Smooth muscle cell (in vitro differentiated cells): ENCODE data around the gene ADAM17. TPM values are rescaled to one million over a fixed set of nuclear protein-coding genes. Genes with fewer than 3 reads are reported as not detected.
A peak's percentile ranks its signal among the peaks of the same experiment; 100 is the strongest.

Experiments used
- DNase-seq: peaks from one replicate; lab custom pipeline; 2025; ENCODE audit not compliant: unreplicated experiment; lab: John Stamatoyannopoulos, UW
- H2AFZ ChIP-seq: fragments of 200-600 bp; sonication (generic); 2 replicates; pipeline ENCODE4 v1.6.0; 2016; ENCODE audit warnings: antibody characterized with exemption, low read depth, mild to moderate bottlenecking
- H3F3A ChIP-seq: fragments of 200-600 bp; sonication (generic); 2 replicates; pipeline ENCODE4 v1.6.0; 2017; ENCODE audit warnings: antibody characterized with exemption, low read depth
- H3K27ac ChIP-seq: fragments of 200-600 bp; sonication (generic); 2 replicates; pipeline ENCODE4 v1.5.1; 2016; ENCODE audit warnings: low read depth, mild to moderate bottlenecking
- H3K27me3 ChIP-seq: fragments of 200-600 bp; sonication (generic); 2 replicates; pipeline ENCODE4 v1.6.1; 2016; ENCODE audit warnings: low read depth, mild to moderate bottlenecking
- H3K36me3 ChIP-seq: fragments of 200-600 bp; sonication (generic); 2 replicates; pipeline ENCODE4 v1.5.1; 2016; ENCODE audit warnings: low read depth
- H3K4me1 ChIP-seq: fragments of 200-600 bp; sonication (generic); 2 replicates; pipeline ENCODE4 v1.5.1; 2016; ENCODE audit warnings: low read depth
- H3K4me2 ChIP-seq: fragments of 200-600 bp; sonication (generic); 2 replicates; pipeline ENCODE4 v1.6.0; 2016; ENCODE audit warnings: mild to moderate bottlenecking
- H3K4me3 ChIP-seq: fragments of 200-600 bp; sonication (generic); 2 replicates; pipeline ENCODE4 v1.5.1; 2016; ENCODE audit warnings: mild to moderate bottlenecking
- H3K79me2 ChIP-seq: fragments of 200-600 bp; sonication (generic); 2 replicates; pipeline ENCODE4 v1.6.0; 2016; ENCODE audit warnings: low read depth, mild to moderate bottlenecking
- H3K9ac ChIP-seq: fragments of 200-600 bp; sonication (generic); 2 replicates; pipeline ENCODE4 v1.6.0; 2016; ENCODE audit warnings: low read depth
- H3K9me3 ChIP-seq: fragments of 200-600 bp; sonication (generic); replicated peaks from 2 replicates; pipeline ENCODE4 v1.5.1; 2016; ENCODE audit warnings: low read depth
- H4K20me1 ChIP-seq: fragments of 200-600 bp; sonication (generic); 2 replicates; pipeline ENCODE4 v1.6.0; 2016; ENCODE audit warnings: low read depth
- WGBS: methylation state at CpG from one replicate; pipeline ENCODE4 v1.1.7; 2016; ENCODE audit warnings: low lambda C conversion rate; 5-methylcytosine and 5-hydroxymethylcytosine counted together
- polyA plus RNA-seq: library from polyadenylated mRNA; unstranded; fragments of >200 nt; fragmentation: Nextera tagmentation; extraction: Ambion mirVana; gene quantifications from 2 replicates; pipeline ENCODE4 v1.2.1, GENCODE V29; 2016
- total RNA-seq: library from RNA; depleted of rRNA; stranded (reverse); fragments of >200 nt; gene quantifications from 2 replicates; pipeline ENCODE4 v1.2.3, GENCODE V29; 2014
- TF ChIP-seq, protein P1 (sequence below): fragments of 200-600 bp; sonication (generic); IDR thresholded peaks from 2 replicates; pipeline ENCODE4 v1.5.1; 2017; ENCODE audit warnings: borderline replicate concordance, mild to moderate bottlenecking, antibody characterized with exemption; ENCODE audit not compliant: insufficient read depth, poor library complexity, severe bottlenecking

Gene ADAM17
- 18.3 and 21.4 TPM in 2 replicates for total RNA-seq
- 8.9 and 17.6 TPM in 2 replicates for polyA plus RNA-seq

DNA sequence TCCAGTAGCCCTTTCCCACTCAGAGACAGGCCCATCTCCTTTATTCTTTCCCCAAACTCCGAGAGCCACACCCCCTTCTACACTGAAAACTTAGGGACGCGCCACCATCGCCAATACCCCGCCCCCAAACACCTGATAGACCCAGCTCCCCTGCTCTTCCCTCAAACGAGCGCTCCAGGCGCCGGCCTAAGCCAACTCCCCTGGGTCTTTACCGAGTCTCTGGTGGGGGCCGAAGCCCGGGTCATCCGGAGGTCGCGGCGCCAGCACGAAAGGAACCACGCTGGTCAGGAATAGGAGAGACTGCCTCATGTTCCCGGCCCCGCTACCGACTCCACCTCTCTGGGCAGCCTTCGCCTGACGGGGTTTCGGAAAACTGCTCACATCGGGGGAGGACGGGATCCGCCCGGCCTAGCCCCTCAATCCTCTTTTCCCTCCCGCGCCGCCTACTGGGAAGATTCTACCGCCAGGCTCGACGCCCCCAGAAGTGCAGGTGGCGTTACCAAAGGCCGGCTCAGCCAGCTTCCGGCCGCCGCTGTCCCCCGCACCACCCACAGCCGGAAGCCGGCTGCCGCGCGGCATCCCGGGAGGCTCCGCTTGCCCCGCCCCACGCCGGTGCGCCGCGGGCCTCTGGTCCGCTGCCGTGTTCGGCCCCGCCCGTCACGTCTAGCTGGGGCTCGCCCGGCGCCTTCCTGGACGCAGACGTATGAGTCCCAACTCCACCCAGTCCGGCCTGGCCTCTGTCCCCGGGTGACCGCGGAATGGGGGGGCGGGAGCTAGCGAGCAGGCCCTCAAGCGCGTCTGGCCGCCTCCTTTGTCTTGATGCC is at the start of gene ADAM17:
TSS of gene ADAM17 (minus strand) at position 534 of the 824 bp plus-strand sequence. CDS start at position 309, 225 bp downstream.
- DNase-seq: peak; percentile 83
- Histone ChIP-seq H3K27ac (peak within 1 kb of the TSS; percentile 94), H3K4me3 (peak within 1 kb of the TSS; percentile 91), H2AFZ (peak within 1 kb of the TSS; percentile 69), H3K36me3 (no peaks in the 10 kb centered on the region), H3K4me1 (peaks cover 29% of the 10 kb centered on the region), H4K20me1 (peaks cover 36% of the 10 kb centered on the region), H3K4me2 (peak within 1 kb of the TSS; percentile 96), H3K27me3 (no peaks in the 10 kb centered on the region), H3K9ac (peak within 1 kb of the TSS; percentile 93), H3F3A (peaks cover 15% of the 10 kb centered on the region), H3K9me3 (no peaks in the 10 kb centered on the region), H3K79me2 (peaks cover 48% of the 10 kb centered on the region)
- TF ChIP-seq, protein P1, sequence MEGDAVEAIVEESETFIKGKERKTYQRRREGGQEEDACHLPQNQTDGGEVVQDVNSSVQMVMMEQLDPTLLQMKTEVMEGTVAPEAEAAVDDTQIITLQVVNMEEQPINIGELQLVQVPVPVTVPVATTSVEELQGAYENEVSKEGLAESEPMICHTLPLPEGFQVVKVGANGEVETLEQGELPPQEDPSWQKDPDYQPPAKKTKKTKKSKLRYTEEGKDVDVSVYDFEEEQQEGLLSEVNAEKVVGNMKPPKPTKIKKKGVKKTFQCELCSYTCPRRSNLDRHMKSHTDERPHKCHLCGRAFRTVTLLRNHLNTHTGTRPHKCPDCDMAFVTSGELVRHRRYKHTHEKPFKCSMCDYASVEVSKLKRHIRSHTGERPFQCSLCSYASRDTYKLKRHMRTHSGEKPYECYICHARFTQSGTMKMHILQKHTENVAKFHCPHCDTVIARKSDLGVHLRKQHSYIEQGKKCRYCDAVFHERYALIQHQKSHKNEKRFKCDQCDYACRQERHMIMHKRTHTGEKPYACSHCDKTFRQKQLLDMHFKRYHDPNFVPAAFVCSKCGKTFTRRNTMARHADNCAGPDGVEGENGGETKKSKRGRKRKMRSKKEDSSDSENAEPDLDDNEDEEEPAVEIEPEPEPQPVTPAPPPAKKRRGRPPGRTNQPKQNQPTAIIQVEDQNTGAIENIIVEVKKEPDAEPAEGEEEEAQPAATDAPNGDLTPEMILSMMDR: peak; percentile 17
- 1% methylated on average over 57 of the region's 73 CpGs for WGBS

- Histone ChIP-seq H3K4me2 (no peak overlapping the region), H3K27me3 (no peaks in the 10 kb centered on the region), H3K9ac (no peak overlapping the region), H3K36me3 (peaks cover 28% of the 10 kb centered on the region), H3K79me2 (peaks cover 100% of the 10 kb centered on the region), H3K9me3 (peaks cover 16% of the 10 kb centered on the region), H3K4me3 (no peak overlapping the region), H3F3A (no peaks in the 10 kb centered on the region), H4K20me1 (peaks cover 91% of the 10 kb centered on the region), H2AFZ (no peak overlapping the region), H3K27ac (no peak overlapping the region), H3K4me1 (no peaks in the 10 kb centered on the region)
- DNase-seq: no peak
- TF ChIP-seq, protein P1: no peak
- 100% methylated on average over 3 of the region's 3 CpGs for WGBS
Observed at GRCh38 chr2:9602412-9602811, 46.8 kb upstream of the ADAM17 start.

DNA sequence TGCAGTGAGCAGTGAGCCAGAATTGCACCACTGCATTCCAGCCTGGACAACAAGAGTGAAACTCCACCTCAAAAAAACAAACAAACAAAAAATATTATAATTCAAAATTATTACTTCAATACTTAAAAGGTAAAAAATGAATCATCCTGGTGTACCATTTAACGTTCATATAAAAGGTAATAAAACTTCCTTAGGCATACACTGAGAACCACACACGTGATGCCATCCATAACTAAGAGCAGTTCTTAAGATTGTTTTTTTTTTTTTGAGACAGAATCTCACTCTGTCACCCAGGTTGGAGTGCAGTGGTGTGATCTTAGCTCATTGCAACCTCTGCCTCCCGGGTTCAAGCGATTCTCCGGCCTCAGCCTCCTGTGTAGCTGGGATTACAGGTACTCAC is 45.8 kb upstream of the ADAM17 start:
- TF ChIP-seq, protein P1: no peak
- 96% methylated on average over 5 of the region's 5 CpGs for WGBS
- no peak overlapping the region for H3K9ac ChIP-seq
- H2AFZ ChIP-seq: no peak overlapping the region
- no peaks in the 10 kb centered on the region for H3K27me3 ChIP-seq
- peaks cover 28% of the 10 kb centered on the region for H3K36me3 ChIP-seq
- no peak overlapping the region for H3K4me2 ChIP-seq
- no peak overlapping the region for H3K4me3 ChIP-seq
- H4K20me1 ChIP-seq: peaks cover 91% of the 10 kb centered on the region
- H3K79me2 ChIP-seq: peaks cover 100% of the 10 kb centered on the region
- no peak for DNase-seq
- peaks cover 16% of the 10 kb centered on the region for H3K9me3 ChIP-seq
- no peaks in the 10 kb centered on the region for H3K4me1 ChIP-seq
- H3K27ac ChIP-seq: no peak overlapping the region
- H3F3A ChIP-seq: no peaks in the 10 kb centered on the region
